GM19328 (cell line): ENCODE data around the gene TCHHL1.

Experiments
- ATAC-seq: cut with Tn5 transposase; IDR thresholded peaks from one replicate; pipeline ENCODE4 v1.9.1; 2021; ENCODE audit warnings: mild to moderate bottlenecking, moderate library complexity; ENCODE audit not compliant: unreplicated experiment

Gene TCHHL1

DNA sequence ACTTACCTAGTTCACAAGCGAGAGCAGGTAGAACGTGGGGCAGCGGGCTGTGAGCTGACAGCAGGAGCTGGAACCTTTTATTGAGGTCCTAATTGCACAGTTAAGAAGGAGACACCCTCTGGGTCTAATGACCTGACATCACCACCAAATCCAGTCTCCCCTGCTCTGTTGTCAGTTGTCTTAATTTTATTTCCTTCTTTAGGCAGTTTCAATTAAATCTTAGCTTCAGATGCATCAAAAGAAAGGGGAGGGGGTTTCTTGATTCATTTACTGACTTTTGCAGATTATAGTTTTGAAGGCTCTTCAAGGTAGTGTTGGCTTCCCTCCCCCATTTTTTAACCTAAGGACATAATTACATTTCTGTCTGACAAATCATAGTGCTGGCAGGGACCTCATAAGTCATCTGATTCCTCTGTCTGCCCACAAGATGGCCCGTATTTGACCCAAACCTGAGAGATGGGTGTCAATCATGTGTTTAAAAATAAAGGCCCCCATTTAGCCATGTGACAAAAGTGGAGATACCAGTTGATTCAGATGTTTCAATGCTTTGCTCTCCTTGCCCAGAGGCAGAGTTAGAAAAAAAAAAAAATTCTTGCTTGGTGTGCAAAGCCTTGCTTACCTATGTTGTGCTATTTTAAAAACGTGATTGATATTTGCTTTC lies at the start of gene TCHHL1:
TCHHL1 (minus strand) TSS at position 51 of the 661 bp plus-strand sequence. CDS start 921 bp downstream, outside the sequence.
- ATAC-seq: no peak

GRCh38 chr1:152137215-152137614 lies 48.4 kb upstream of the TCHHL1 start:
- ATAC-seq: no peak

DNA sequence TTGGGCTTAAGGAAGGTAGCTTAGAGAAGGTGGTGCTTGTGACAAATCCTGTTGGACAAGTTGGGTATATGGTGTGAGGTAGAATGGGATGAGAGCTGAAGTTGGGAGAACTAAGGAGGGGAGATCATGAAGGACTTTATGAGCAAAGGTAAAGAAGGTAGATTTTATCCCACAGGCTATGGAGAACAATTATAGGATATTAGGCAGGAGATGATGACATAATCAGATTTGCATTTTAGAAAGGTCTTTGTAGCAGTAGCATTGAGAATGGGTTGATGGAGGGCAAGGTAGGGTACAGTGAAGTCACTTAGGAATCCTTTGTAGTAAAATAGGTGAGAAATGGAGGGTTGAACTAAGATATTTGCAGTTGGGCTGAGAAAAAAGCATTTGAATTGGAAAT lies 41.3 kb upstream of the TCHHL1 start:
- ATAC-seq: no peak

- no peak for ATAC-seq
Measured at GRCh38 chr1:152127673-152128072, 38.8 kb upstream of the TCHHL1 start.

DNA sequence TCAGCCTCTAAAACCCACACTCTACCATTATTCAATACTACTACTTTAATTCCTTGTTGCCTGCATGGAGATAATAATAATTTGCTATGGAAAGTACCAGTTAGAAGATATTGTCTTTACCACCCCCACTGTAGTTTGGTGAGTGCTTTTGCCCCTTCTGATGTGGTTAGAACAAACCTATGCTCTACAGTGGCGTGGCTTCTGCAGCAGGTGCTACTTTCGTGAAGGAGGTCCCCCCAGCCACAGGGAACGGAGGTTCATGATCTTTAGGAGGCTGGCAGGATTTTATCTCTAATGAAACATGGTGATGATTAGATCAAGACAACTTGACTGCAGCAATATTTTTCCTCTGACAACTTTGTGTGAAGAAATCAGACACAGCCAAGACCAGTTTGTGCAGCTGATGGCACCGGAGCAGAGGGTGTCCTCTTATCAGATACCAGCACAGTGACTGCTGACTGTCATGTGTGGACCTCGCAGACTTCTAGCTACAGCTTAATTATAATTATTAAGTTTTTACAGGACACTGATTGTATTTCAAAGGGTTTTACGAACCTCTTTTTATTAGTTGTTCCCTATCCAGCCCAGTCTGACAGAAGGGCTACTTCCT lies 37.1 kb upstream of the TCHHL1 start:
- no peak for ATAC-seq

DNA sequence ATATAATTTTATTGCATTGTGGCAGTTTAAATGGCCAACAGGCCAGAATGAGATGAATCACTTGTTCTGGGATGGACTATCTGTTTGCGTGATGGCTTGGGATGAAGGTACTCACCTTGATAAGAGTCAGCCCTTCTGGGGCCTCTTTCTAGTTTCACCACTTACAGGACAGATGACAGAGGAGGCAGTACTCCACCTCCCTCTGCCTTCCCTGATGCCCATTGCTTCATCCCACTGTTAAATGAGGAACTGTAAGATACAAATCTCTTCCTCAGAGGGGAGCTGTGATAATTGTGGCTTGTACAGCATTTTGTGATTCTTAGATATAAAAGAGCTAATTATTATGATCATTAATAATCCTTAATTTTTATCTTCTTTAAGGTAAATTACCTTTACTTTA lies 30.1 kb upstream of the TCHHL1 start:
- no peak for ATAC-seq

DNA sequence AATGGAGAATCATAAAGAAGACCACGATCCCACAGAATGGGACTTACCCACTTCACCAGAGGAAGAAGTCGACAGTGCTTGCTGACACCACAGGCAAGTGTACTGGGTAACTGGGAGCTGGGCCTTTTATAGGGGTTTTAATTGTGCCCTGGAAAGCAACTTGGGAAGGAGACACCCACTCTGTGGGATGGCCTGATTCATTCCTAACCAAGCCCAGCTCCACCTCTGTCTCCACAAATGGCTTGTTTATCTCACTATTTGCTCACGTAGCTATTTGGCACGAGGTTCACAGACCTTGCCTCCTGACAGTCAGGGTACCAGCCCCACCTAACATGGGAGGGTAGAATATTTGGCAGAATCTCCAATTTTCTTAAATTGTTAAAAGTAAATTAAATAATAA lies 26.5 kb upstream of the TCHHL1 start, which contains the start of gene TCHH:
TCHH (minus strand) TSS at position 101 of the 400 bp plus-strand sequence. CDS start 1,364 bp downstream, outside the sequence.
- no peak for ATAC-seq

GRCh38 chr1:152112885-152113432 lies 24.1 kb upstream of the TCHHL1 start:
- ATAC-seq: no peak

DNA sequence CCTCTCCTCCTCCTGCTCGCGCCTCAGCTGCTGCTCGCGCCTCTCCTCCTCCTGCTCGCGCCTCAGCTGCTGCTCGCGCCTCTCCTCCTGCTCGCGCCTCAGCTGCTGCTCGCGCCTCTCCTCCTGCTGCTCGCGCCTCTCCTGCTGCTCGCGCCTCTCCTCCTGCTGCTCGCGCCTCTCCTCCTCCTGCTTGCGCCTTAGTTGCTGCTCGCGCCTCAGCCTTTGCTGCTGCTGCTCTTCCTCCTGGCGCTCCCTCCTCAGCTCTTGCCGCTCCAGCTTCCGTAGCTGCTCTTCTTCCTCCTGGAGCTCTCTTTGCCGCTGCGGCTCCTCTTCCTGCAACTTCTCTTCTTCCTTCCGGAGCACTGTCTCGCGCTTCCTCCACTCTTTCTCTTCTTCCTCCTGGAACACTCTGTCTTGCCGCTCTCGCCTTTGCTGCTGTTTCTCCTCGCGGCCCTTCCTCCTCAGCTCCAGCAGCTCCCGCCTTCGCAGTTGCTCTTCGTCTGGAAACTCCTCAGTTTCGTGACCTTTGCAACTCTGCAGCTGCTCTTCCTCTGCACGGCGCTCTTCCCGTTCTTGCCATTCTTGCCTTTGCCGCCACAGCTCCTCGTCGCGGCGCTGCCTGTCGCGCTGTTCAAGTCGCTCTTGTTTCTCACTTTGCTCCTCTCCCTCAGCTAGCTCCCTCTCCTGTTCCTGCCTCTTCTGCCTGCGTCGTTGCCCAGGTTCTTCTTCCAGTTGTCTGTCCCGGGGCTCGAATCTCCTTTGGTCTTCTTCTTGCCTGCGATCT lies 23.4 kb upstream of the TCHHL1 start:
- no peak for ATAC-seq

DNA sequence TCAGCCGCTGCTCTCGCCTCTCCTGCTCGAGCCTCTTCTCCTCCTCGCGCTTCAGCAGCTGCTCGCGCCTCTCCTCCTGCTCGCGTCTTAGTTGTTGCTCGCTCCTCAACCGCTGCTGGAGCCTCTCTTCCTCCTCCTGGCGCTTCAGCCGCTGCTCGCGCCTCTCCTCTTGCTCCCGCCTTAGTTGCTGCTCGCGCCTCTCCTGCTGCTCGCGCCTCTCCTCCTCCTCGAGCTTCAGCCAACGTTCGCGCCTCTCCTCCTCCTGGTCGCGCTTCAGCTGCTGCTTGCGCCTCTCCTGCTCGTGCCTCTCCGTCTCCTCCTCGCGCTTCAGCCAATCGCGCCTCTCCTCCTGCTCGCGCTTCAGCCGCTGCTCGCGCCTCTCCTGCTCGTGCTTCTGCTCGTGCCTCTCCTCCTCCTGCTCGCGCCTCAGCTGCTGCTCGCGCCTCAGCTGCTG lies 22.7 kb upstream of the TCHHL1 start:
- no peak for ATAC-seq

- no peak for ATAC-seq
Measured at GRCh38 chr1:152110860-152111514, 22.1 kb upstream of the TCHHL1 start.

- ATAC-seq: no peak
Measured at GRCh38 chr1:152110365-152110859, 21.5 kb upstream of the TCHHL1 start.

GRCh38 chr1:152109998-152110294 lies 21.1 kb upstream of the TCHHL1 start:
- no peak for ATAC-seq

DNA sequence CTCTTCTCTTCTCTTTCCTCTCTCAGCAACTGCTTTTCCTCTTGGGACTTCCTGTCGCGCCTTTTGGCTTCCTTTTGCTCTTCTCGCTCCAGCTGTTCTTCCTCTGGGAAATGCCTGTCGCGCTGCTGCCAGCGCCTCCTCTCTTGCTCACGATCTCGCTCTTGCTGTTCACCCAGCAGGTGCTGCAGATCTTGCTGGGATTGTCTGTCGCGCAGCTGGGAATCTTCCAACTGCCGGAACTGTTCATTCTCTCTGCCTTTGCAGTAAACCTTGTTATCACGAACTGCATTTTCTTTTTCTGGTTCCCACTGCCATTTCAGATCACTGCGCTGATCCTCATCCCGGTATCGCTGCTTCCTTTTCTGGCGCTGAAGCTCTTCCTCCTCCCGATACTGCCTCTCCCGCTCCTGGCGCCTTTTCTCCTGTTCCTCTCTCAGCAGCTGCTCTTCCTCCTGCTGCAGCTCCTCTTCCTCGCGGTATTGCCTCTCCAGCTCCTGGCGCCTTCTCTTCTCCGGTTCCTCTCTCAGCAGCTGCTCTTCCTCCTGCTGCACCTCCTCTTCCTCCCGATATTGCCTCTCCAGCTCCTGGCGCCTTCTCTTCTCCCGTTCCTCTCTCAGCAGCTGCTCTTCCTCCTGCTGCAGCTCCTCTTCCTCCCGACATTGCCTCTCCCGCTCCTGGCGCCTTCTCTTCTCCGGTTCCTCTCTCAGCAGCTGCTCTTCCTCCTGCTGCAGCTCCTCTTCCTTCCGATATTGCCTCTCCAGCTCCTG lies 20.6 kb upstream of the TCHHL1 start:
- ATAC-seq: no peak

DNA sequence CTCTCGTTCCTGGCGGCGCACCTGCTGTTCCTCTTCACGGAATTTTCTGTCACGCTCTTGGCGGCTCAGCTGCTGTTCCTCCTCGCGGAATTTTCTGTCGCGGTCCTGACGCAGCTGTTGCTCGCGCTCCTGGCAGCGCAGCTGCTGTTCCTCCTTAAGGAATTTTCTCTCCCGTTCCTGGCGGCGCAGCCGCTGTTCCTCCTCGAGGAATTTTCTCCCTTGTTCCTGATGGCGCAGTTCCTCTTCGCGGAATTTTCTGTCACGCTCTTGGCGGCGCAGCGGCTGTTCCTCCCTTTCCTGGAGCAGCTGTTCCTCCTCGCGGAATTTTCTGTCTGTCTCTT lies 20.0 kb upstream of the TCHHL1 start:
- ATAC-seq: no peak

DNA sequence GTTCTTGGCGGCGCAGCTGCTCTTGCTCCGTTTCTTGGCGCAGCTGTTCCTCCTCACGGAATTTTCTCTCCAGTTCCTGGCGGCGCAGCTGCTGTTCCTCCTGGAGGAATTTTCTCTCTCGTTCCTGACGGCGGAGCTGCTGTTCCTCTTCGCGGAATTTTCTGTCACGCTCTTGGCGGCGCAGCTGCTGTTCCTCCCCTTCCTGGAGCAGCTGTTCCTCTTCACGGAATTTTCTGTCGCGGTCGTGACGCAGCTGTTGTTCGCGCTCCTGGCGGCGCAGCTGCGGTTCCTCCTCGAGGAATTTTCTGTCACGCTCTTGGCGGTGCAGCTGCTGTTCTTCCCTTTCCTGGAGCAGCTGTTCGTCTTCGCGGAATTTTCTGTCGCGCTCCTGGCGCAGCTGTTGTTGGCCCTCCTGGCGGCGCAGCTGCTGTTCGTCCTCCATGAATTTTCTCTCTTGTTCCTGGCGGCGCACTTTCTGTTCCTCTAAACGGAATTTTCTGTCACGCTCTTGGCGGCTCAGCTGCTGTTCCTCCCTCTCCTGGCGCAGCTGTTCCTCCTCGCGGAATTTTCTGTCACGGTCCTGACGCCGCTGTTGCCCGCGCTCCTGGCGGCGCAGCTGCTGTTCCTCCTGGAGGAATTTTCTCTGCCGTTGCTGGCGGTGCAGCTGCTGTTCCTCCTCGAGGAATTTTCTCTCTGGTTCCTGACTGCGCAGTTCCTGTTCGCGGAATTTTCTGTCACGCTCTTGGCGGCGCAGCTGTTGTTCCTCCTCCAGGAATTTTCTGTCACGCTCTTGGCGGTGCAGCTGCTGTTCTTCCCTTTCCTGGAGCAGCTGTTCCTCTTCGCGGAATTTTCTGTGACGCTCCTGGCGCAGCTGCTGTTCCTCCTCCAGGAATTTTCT lies 19.4 kb upstream of the TCHHL1 start:
- ATAC-seq: no peak

DNA sequence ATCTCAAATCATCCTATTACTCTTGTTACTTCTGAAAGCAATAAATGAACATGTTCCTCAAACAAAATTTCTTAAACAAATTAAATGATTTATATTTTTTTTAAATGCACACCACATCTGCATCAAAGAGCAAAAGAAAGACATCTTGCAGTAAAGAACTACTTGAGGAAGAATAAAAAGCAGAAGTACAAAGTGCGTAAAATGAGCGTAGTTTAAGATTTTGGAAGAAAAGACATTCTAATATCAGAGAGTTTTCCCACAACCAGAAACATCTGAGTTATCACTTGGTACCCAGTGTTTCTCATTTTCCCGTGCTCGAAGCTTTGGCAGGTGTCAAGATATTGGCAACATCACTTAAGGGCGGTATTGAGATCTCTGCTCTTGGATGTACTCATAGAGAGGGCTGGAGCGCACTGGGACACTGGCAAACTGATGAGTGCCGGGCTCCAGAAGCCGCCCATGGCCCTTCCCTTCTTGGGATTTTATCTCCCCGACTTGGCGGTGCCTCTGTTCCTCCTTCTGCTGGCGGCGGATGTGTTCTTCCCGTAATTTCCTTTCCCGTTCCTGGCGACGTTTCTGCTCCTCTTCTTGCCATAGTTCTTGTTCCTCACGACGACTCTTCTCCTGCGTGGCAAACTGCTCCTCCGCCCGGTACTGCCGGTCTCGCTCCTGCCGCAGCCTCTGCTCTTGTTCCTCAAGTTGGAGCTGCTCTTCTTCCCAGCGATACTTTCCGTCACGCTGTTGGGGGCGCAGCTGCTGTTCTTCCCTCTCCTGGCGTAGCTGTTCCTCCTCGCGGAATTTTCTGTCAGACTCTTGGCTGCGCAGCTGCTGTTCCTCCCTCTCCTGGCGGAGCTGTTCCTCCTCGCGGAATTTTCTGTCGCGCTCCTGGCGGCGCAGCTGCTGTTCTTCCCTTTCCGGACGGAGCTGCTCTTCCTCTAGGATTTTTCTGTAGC lies 18.4 kb upstream of the TCHHL1 start:
- no peak for ATAC-seq

DNA sequence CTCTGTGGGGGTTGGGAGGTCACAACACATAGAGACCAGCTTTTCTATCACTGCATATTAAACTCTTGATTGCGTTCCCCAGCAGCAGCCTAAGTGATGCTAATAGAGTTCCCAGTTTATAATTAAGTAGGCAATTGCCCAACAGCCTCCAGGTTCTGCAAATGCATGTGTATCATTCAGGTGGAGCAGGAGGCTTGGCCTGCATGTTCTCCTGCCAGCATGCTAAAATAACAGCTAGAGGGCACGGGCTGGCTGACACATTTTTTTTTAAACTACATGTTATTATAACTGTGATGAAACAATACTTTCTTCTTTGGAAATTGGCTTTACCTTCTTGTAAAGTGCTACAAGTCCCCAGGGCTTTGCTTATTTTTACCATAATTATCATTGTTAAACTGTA lies 16.0 kb upstream of the TCHHL1 start:
- no peak for ATAC-seq
